GM13977 (cell line): ENCODE measurements around the gene TRAF2.

Experiments used
- DNase-seq: peaks from one replicate; pipeline ENCODE4 v3.0.0; 2012; ENCODE audit warnings: low spot score
- in situ Hi-C: fragments of 300-500 bp; cut with MboI; formaldehyde crosslinking; loops from one replicate; pipeline ENCODE4 v1.12.0; 2022; ENCODE audit warnings: low sequenced_read_pairs, low pct_unique_long_range_greater_than_20kb, mixed read lengths, inconsistent platforms; ENCODE audit not compliant: unreplicated experiment
- TF ChIP-seq, protein P1 (sequence below): IDR thresholded peaks from 2 replicates; pipeline ENCODE4 v1.5.1; 2012; ENCODE audit warnings: mild to moderate bottlenecking, control low read depth; ENCODE audit not compliant: insufficient read depth; ENCODE audit errors: extremely low read depth, missing control alignments

Gene TRAF2

DNA sequence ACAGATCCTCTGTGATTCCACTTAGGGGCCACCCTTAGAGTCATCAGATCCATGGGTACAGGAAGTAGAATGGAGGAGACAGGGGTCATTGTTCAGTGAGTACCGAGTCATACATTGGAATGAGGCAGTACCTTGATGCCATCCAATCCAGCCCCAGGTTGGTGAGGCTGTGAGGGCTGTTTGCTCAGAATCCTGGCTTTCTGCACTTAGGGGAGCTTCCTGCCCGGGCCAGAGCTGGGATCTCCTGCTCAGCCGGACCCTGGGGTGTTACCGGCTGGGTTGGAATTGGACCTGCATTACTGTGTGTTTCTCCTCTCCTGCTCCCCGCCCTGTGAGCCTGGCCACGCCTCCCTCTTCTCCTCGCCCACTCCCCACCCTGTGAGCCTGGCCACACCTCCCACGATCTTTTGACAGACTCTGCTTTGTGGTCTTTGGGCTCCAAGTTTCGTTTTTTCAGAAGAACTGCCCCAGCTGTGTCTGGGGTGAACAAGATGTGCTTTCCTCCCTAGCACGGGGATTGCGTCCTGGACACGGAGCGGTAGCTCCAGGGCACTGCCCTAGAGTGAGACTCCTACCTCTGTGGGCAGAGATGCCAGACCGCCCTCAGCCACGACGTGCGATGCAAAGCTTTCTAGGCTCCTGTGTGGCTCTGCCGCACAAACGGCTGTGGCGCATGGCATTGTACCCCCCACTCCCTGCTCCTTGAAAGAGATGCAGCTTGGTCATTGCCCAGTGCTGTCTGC, 15.4 kb downstream of the TRAF2 start:
- TF ChIP-seq, protein P1, sequence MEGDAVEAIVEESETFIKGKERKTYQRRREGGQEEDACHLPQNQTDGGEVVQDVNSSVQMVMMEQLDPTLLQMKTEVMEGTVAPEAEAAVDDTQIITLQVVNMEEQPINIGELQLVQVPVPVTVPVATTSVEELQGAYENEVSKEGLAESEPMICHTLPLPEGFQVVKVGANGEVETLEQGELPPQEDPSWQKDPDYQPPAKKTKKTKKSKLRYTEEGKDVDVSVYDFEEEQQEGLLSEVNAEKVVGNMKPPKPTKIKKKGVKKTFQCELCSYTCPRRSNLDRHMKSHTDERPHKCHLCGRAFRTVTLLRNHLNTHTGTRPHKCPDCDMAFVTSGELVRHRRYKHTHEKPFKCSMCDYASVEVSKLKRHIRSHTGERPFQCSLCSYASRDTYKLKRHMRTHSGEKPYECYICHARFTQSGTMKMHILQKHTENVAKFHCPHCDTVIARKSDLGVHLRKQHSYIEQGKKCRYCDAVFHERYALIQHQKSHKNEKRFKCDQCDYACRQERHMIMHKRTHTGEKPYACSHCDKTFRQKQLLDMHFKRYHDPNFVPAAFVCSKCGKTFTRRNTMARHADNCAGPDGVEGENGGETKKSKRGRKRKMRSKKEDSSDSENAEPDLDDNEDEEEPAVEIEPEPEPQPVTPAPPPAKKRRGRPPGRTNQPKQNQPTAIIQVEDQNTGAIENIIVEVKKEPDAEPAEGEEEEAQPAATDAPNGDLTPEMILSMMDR: no peak
- DNase-seq: peak; percentile 86
- in situ Hi-C loops: no loop called here

DNA sequence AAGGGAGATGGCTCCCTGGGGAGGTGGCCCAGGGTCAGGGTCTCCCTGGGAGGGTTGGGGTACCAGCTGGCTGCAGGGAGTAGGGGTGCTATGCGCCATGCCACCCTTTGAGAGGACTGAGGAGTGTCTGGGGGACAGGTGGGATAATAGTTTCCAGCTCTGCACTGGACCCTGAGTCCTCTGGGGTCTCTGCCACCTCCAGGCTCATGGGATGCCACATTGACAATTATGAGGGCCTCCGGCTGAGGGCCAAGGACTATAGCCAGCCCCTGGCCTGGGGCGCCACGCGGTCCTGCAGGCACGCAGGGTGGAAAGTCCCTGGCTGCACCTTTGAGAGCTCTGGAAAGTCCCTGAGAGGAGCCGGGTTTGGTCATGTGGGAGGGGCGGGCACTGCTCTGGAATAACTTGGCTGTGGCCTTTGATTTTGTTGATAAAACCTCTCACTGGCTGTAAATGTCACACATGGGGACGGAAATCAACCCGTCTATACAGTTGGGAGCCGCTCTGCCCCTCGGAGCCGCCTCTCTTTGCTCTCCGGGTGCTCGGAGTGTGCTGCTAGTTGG, 16.0 kb downstream of the TRAF2 start:
- peak; percentile 93 for DNase-seq
- in situ Hi-C loops: no loop called here
- TF ChIP-seq, protein P1: no peak

DNA sequence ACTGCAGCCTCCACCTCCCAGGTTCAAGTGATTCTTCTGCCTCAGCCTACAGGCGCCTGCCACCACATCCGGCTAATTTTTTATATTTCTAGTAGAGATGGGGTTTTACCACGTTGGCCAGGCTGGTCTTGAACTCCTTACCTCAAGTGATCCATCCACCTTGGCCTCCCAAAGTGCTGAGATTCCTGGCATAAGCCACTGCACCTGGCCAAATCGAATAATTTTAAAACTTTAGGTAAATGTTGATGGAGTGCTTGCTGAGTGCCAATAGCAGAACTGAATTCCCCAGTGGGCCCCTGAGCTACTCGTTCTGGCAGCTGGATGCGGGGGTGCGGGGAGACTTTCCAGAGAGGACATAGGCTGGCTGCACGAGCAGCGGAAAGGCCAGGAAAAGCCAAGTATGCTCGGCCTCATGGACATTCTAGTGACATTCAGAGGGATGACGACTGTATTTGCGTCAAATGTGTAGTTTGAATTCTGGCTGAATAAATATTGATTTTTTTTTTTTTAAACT, 16.8 kb downstream of the TRAF2 start:
- no peak for DNase-seq
- TF ChIP-seq, protein P1: no peak
- in situ Hi-C loops: no loop called here

DNA sequence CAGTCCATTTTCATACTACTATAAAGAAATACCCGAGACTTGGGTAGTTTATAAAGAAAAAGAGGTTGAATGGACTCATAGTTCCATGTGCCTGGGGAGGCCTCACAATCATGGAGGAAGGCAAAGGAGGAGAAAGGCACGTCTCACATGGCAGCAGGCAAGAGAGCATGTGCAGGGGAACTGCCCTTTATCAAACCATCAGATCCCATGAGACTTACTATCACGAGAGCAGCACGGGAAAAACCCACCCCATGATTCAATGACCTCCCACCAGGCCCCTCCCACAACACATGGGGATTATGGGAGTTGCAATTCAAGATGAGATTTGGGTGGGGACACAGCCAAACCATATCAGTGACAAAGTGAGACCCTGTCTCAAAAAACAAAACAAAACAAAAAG, 19.9 kb downstream of the TRAF2 start:
- no peak for DNase-seq
- TF ChIP-seq, protein P1: no peak
- in situ Hi-C loops: no loop called here

DNA sequence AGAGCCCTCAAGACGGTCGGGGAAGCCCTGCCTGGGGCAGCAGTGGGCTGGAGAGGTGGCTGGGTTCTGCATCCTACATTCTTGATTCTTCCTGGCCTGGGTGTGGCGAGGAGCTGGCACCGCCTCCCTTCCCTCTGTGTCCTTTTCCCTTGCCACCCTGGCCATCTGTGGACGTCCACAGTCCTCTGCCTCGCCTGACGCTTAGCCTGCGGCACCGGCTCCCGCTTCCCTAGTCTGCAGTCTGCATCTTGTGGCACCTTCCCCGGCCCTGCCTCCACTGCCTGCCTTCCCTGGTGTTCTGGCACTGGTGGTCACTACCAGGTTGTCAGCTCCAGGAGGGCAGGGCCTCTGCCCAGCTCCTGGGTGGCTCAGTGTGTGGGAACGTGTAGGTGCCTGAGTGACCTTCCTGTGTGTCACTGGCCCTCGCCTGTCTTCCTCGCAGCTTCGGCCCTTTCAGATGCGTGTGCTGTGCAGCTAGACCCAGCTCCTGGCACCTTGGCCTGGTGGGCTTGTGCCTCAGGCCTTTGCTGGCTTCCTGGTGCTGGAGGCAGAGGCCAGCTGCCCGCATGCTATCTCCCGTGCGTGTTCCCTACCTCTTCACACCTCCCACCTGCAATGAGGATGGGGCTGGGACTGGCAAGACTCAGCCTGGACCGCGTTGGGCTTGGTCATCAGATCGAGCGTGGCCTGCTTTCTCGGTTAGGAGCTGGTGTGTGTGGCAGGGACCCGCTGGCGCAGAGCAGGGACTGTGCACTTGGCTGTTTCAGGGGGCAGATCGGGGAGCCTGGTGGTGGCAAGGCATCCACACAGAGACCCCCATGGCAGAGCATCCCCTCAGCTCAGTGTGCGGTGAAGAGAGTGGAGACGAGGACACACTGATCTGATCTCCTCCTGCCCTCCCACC, 20.9 kb downstream of the TRAF2 start:
- DNase-seq: no peak
- in situ Hi-C loops: no loop called here
- TF ChIP-seq, protein P1: no peak

DNA sequence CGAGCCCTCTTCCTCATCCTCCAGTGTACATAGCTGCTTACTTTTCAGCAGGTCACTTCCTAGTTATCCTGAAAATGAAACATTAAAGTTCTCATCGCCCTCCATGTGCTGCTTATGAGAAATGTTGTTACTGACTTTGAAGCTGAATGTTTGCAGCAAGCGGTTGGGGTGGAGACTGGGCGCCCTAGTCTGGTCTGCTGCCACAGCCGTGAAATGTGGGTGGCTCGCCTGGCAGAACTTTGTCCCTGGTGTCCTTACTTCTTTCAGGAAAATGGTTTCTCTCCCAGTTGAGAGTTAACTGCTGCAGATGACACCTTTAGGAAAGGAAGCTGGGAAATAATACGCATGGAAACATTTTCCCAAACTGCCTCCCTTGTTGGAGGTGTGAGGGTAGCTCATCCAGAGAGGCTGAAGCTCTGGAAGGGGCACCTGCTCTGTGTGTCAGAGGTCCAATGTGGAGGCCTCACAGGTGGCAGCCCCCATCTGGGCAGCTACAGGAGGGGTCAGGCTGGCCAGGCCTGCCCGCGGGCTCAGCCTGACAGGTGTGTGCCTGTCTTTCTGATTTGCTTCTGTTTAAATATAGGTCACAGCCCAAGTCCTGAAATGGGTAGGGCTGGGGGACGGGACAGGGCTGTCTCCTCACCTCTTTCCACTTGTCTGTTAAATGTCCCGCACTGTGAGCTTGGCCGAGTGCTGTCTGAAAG, 24.0 kb downstream of the TRAF2 start:
- in situ Hi-C loops: no loop called here

More for the DNA sequence above, 24.0 kb downstream of the TRAF2 start:
- no peak for DNase-seq
- TF ChIP-seq, protein P1: no peak
